Mononuclear cell (primary cell): Measurements from ENCODE around the gene OR13A1. TPM values are rescaled to one million over a fixed set of nuclear protein-coding genes. Genes with fewer than 3 reads are reported as not detected.
"Not testable (repeated sequence)": the region's sequence is repeated elsewhere in the genome, so short reads cannot be mapped to it uniquely, and the experiment has no call there.

Experiments used
- H3K27me3 ChIP-seq: 2 replicates; pipeline ENCODE4 v1.6.0; 2011; ENCODE audit warnings: low read length, control low read depth; ENCODE audit not compliant: insufficient read depth
- H3K4me1 ChIP-seq: 2 replicates; pipeline ENCODE4 v1.5.1; 2011; ENCODE audit warnings: mild to moderate bottlenecking, low read length, control low read depth; ENCODE audit not compliant: insufficient read depth
- H3K4me3 ChIP-seq: 2 replicates; pipeline ENCODE4 v1.5.1; 2011; ENCODE audit warnings: mild to moderate bottlenecking, low read length, moderate library complexity
- H3K9me3 ChIP-seq: 2 replicates; pipeline ENCODE4 v1.5.1; 2011; ENCODE audit warnings: low read depth, mild to moderate bottlenecking, control low read depth, low read length
- total RNA-seq: library from RNA; depleted of rRNA; stranded (reverse); fragments of >200 nt; gene quantifications from one replicate; pipeline ENCODE4 v1.2.3, GENCODE V29; 2012

OR13A1 gene
- total RNA-seq, 1 donor: 0.10 TPM

GRCh38 chr10:45261243-45261775, 54.1 kb downstream of the OR13A1 start:
- H3K4me1 ChIP-seq: no peaks in the 10 kb centered on the region
- H3K9me3 ChIP-seq: no peaks in the 10 kb centered on the region
- no peak overlapping the region for H3K4me3 ChIP-seq
- peaks cover 14% of the 10 kb centered on the region for H3K27me3 ChIP-seq

DNA sequence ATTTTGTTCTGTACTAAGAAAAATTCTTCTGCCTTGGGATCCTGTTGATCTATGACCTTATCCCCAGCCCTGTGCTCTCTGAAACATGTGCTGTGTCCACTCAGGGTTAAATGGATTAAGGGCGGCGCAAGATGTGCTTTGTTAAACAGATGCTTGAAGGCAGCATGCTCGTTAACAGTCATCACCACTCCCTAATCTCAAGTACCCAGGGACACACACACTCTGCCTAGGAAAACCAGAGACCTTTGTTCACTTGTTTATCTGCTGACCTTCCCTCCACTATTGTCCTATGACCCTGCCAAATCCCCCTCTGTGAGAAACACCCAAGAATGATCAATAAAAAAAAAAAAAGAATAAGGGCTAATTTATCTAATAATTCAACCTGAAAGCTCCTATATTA, 54.8 kb downstream of the OR13A1 start:
- not testable (repeated sequence) for H3K4me3 ChIP-seq, H3K9me3 ChIP-seq, H3K4me1 ChIP-seq
- H3K27me3 ChIP-seq: peaks cover 14% of the 10 kb centered on the region

GRCh38 chr10:45259786-45260495, 55.5 kb downstream of the OR13A1 start:
- H3K27me3 ChIP-seq: peaks cover 14% of the 10 kb centered on the region
- not testable (repeated sequence) for H3K4me3 ChIP-seq, H3K4me1 ChIP-seq, H3K9me3 ChIP-seq

- H3K4me3 ChIP-seq: no peak overlapping the region
- H3K9me3 ChIP-seq: no peaks in the 10 kb centered on the region
- H3K4me1 ChIP-seq: no peaks in the 10 kb centered on the region
Measured at GRCh38 chr10:45257600-45257999, 57.8 kb downstream of the OR13A1 start.

GRCh38 chr10:45256246-45256645, 59.2 kb downstream of the OR13A1 start:
- H3K4me3 ChIP-seq: no peak overlapping the region
- H3K9me3 ChIP-seq: no peaks in the 10 kb centered on the region

More at GRCh38 chr10:45257600-45257999, 57.8 kb downstream of the OR13A1 start:
- H3K27me3 ChIP-seq: no peaks in the 10 kb centered on the region

DNA sequence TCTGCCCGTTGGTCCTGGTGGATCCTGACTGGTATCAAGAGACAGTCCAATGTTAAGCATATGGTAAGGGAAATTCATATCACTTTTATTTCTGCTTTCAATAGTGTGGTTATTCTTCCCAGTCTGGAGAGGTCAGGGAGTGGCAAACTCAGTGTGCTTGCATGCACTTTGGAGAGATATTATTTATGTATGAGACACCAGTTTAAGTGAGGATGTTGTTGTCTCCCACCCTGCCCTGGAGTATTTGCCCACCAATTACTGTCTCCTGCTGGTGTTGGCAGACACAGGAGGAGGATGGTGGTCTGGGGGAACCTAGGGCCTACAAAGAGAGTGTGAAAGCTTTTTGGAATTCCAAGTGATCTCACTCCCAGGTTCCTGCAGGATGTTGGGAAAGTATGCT, 59.7 kb downstream of the OR13A1 start:
- no peaks in the 10 kb centered on the region for H3K9me3 ChIP-seq
- no peaks in the 10 kb centered on the region for H3K4me1 ChIP-seq
- H3K4me3 ChIP-seq: no peak overlapping the region
- H3K27me3 ChIP-seq: no peaks in the 10 kb centered on the region

More at GRCh38 chr10:45256246-45256645, 59.2 kb downstream of the OR13A1 start:
- Histone ChIP-seq H3K27me3 (no peaks in the 10 kb centered on the region), H3K4me1 (no peaks in the 10 kb centered on the region)

GRCh38 chr10:45254892-45255291, 60.5 kb downstream of the OR13A1 start:
- Histone ChIP-seq H3K9me3 (no peaks in the 10 kb centered on the region), H3K4me3 (no peak overlapping the region), H3K4me1 (peaks cover 6% of the 10 kb centered on the region), H3K27me3 (no peaks in the 10 kb centered on the region)

DNA sequence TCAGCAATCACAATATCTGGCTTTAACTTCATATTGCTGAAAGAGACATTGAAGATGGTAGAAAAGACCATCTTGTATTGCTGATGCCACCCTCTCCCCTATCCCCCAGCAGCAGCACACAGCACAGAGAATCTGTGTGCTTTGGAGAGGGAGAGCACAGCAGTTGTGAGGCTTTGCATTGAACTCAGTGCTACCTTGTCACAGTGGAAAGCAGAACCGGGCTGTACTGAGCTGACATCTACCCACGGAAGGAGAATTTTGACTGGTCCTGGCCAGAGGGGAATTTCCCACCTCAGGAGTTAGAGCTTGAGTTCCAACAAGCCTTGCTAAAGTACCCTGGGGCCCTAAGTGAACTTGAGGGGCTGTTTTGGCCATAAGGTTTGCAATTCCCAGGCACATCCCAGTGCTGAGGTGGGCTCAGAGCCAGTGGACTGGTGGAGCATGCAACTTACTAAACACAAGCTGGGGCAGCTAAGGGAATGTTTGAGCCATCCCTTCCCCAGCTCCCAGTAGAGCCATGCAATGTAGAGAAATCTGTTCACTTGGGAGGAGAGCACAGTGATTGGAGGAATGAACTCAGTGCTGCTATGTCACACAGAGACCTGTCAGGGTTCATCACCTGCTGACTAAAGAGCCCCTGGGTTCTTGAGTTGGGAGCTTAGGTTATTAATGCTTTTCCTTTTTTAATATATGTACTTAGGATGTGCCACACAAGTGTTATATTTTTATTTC, 62.1 kb downstream of the OR13A1 start:
- H3K4me3 ChIP-seq: no peak overlapping the region
- H3K4me1 ChIP-seq: peaks cover 6% of the 10 kb centered on the region
- no peaks in the 10 kb centered on the region for H3K27me3 ChIP-seq
- no peaks in the 10 kb centered on the region for H3K9me3 ChIP-seq

Other genes starting within 250 kb of the OR13A1 start
- 88.9 TPM for gene ALOX5, start 58.6 kb upstream of the OR13A1 start, total RNA-seq